Thoracic aorta (tissue), 2 donors: ENCODE measurements around the gene RAG2. TPM values are rescaled to one million over a fixed set of nuclear protein-coding genes. Genes with fewer than 3 reads are reported as not detected.

ENCODE experiments used
- ATAC-seq: fragments of 150-250 bp; one replicate; pipeline ENCODE4 v1.8.0; 2017; ENCODE audit warnings: low read depth; ENCODE audit not compliant: insufficient number of reproducible peaks, low FRiP score
- DNase-seq: peaks from one replicate; pipeline ENCODE4 v3.0.0-alpha.2; 2020; ENCODE audit warnings: low spot score
- H3K27ac ChIP-seq, 2 donors: fragments of 200-600 bp; sonication (generic); 1 replicate in 1 of 2; 2 replicates in 1 of 2; pipeline ENCODE4 v1.5.1; 2016; ENCODE audit warnings: mild to moderate bottlenecking in 2 of 2, moderate library complexity in 2 of 2
- H3K27me3 ChIP-seq: fragments of 200-600 bp; sonication (generic); replicated peaks from 2 replicates; pipeline ENCODE4 v1.6.0; 2016; ENCODE audit warnings: mild to moderate bottlenecking; ENCODE audit not compliant: insufficient read depth
- H3K36me3 ChIP-seq: fragments of 200-600 bp; sonication (generic); one replicate; pipeline ENCODE4 v1.5.1; 2016
- H3K4me1 ChIP-seq, 2 donors: fragments of 200-600 bp; sonication (generic); 1 replicate in 1 of 2; 2 replicates in 1 of 2; pipeline versions ENCODE4 v1.5.1 to v1.6.0; 2016; ENCODE audit warnings: low read depth in 2 of 2, mild to moderate bottlenecking in 1 of 2; ENCODE audit not compliant: control insufficient read depth in 1 of 2
- H3K4me3 ChIP-seq: fragments of 200-600 bp; sonication (generic); 2 replicates; pipeline ENCODE4 v1.5.1; 2016; ENCODE audit warnings: mild to moderate bottlenecking
- H3K9me3 ChIP-seq: fragments of 200-600 bp; sonication (generic); 2 replicates; pipeline ENCODE4 v1.5.1; 2016
- CTCF ChIP-seq: fragments of 200-600 bp; sonication (generic); IDR thresholded peaks from one replicate; pipeline ENCODE4 v1.5.1; 2019; ENCODE audit warnings: antibody characterized with exemption
- total RNA-seq, 2 donors: library from RNA; depleted of rRNA; stranded (reverse); fragments of >200 nt; gene quantifications; one replicate each; pipeline versions ENCODE4 v1.1.0 to v1.2.3, GENCODE V29; 2016

The RAG2 gene
- total RNA-seq, 2 donors from 2014 or later: not detected

DNA sequence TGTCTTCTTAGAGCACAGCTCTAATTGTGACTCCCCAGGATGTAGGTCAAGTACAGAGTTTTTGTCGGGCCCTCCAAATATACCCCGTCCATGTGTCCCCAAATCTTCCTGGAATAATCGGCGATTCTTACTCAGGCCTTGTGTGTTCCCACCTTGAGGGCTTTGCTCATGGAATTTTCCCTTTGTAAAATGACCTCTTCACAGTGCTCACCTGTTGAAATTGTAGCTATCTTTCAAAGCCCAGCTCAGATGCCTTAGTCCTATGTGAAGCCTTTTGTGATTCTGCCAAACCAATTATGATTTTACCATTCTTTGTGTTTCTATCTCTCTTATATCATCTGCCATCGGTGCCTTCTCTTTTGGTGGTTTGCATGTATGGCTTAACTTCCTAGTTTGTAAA is 30.1 kb upstream of the RAG2 start:
- no peak for DNase-seq
- Histone ChIP-seq H3K36me3 (no peaks in the 10 kb centered on the region), H3K4me1 (no peaks in the 10 kb centered on the region), H3K9me3 (no peaks in the 10 kb centered on the region), H3K4me3 (no peak overlapping the region), H3K27ac (no peak overlapping the region), H3K27me3 (no peaks in the 10 kb centered on the region)
- no peak for TF ChIP-seq CTCF
- ATAC-seq: no peak

DNA sequence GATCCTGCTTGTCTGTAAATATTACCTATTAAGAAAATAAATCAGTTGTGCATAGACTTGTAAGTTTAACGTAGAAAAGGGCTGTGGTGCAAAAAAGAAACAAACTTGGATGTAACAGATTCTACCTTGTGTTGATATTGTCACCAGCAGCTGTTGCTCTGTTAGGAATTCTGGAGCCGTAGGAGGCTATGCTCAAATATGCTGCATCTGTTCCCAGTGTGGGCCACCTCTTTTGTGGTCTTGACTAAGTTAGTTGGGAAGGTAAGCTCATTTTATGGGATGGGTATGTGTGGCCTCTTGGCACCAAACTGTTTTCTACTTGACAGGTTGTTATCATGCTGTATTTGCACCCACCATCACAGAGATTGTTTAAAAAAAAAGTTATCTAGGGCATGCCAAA is 29.4 kb upstream of the RAG2 start:
- ATAC-seq (no peak), DNase-seq (no peak)
- no peaks in the 10 kb centered on the region for H3K9me3 ChIP-seq
- H3K36me3 ChIP-seq: no peaks in the 10 kb centered on the region
- TF ChIP-seq CTCF: no peak
- no peak overlapping the region for H3K4me3 ChIP-seq
- no peaks in the 10 kb centered on the region for H3K27me3 ChIP-seq
- H3K27ac ChIP-seq: no peak overlapping the region
- no peaks in the 10 kb centered on the region for H3K4me1 ChIP-seq

DNA sequence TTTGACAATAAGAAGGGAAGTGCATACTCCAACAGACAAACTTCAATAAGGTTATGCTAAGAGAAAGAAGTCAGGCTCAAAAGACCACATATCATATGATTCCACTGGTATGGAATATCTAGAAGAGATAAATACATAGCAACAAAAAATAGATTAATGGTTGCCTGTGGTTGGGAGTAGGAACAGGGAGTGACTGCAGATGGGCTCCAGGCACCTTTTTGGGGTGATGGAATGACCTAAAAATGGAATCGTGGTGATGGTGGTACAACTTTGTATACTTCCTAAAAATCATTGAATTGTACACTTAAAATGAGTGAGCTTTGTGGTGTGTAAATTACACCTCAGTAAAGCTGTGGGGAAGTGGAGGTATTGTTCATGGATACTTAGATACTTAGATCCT is 29.0 kb upstream of the RAG2 start:
- no peak for DNase-seq
- Histone ChIP-seq H3K36me3 (no peaks in the 10 kb centered on the region), H3K9me3 (no peaks in the 10 kb centered on the region), H3K4me1 (no peaks in the 10 kb centered on the region), H3K27me3 (no peaks in the 10 kb centered on the region), H3K4me3 (no peak overlapping the region), H3K27ac (no peak overlapping the region)
- ATAC-seq: no peak
- no peak for TF ChIP-seq CTCF

- no peak overlapping the region for H3K27ac ChIP-seq
- TF ChIP-seq CTCF: no peak
- H3K4me1 ChIP-seq: peaks cover 9 to 24% of the 10 kb centered on the region in 2 donors
- no peaks in the 10 kb centered on the region for H3K27me3 ChIP-seq
- no peak overlapping the region for H3K4me3 ChIP-seq
- H3K36me3 ChIP-seq: no peaks in the 10 kb centered on the region
- ATAC-seq (no peak), DNase-seq (no peak)
- H3K9me3 ChIP-seq: no peaks in the 10 kb centered on the region
These were observed 25.5 kb upstream of the RAG2 start for GRCh38 chr11:36623494-36623893.

- DNase-seq (no peak), ATAC-seq (no peak)
- peaks cover 9 to 27% of the 10 kb centered on the region in 2 donors for H3K4me1 ChIP-seq
- no peaks in the 10 kb centered on the region for H3K36me3 ChIP-seq
- peak; percentile 48 for TF ChIP-seq CTCF
- H3K27me3 ChIP-seq: no peaks in the 10 kb centered on the region
- H3K27ac ChIP-seq: no peak overlapping the region
- H3K9me3 ChIP-seq: no peaks in the 10 kb centered on the region
- no peak overlapping the region for H3K4me3 ChIP-seq
These were observed 24.5 kb upstream of the RAG2 start for GRCh38 chr11:36622431-36623136.
